HCT116 (cell line): ENCODE data around the gene CCDC70. TPM values are rescaled to one million over a fixed set of nuclear protein-coding genes. Genes with fewer than 3 reads are reported as not detected.

ENCODE experiments used
- ATAC-seq: fragments of 200-7000 bp; cut with Tn5 transposase; 2 replicates; pipeline ENCODE4 v1.9.1; 2020; ENCODE audit warnings: mild to moderate bottlenecking, moderate library complexity
- BruUV-seq: library from RNA; stranded (reverse); fragments of 400-500 nt; replicated peaks from 2 replicates; lab custom pipeline; 2021; lab: Mats Ljungman, UMichigan
- CTCF ChIA-PET: fragments of 300-600 bp; sonication (Branson Sonifier 250); formaldehyde crosslinking; loops from one replicate; lab custom pipeline; 2021; ENCODE audit warnings: antibody characterized with exemption; lab: Charles Lee
- POLR2A ChIA-PET: fragments of 300-600, 350-600 bp; sonication (Branson Sonifier 250); formaldehyde crosslinking; loops from one replicate; lab custom pipeline; 2021; ENCODE audit warnings: antibody characterized with exemption; lab: Charles Lee
- RAD21 ChIA-PET, 2 experiments: fragments of 300-600 bp; sonication (Branson Sonifier 250); formaldehyde crosslinking; loops; one replicate each; lab custom pipeline; 2023; ENCODE audit warnings: low total read pairs in 2 of 2; ENCODE audit not compliant: uncharacterized antibody in 2 of 2, unreplicated experiment in 2 of 2, low non-redundant PET in 1 of 2; lab: Charles Lee
- DNase-seq: peaks from one replicate; pipeline ENCODE4 v3.0.0-alpha.2; 2010; ENCODE audit warnings: low read depth, low spot score
- H2AFZ ChIP-seq: fragments of 200-600 bp; shearing (Covaris generic), sonication (generic); 2 replicates; pipeline ENCODE4 v1.6.1; 2017; ENCODE audit warnings: low read depth, mixed run types, mixed read lengths, antibody characterized with exemption, low read length; ENCODE audit not compliant: poor library complexity, severe bottlenecking
- H3K27ac ChIP-seq: 2 replicates; pipeline ENCODE4 v1.5.1; 2012; ENCODE audit warnings: low read depth, low read length
- H3K27me3 ChIP-seq: fragments of 200-600 bp; sonication (generic); 2 replicates; pipeline ENCODE4 v1.6.1; 2016; ENCODE audit warnings: mixed run types, low read length, mixed read lengths; ENCODE audit not compliant: insufficient read depth
- H3K36me3 ChIP-seq, 2 experiments: fragments of 200-500 bp in 1 of 2; fragments of 200-600 bp in 1 of 2; sonication (Bioruptor generic) in 1 of 2; sonication (generic) in 1 of 2; 2 replicates each; pipeline versions ENCODE4 v1.5.1 to v1.6.1; 2014 to 2016; ENCODE audit warnings: low read length in 2 of 2, inconsistent platforms in 1 of 2, mixed read lengths in 1 of 2, mixed run types in 1 of 2; ENCODE audit not compliant: insufficient read depth in 2 of 2, control insufficient read depth in 1 of 2
- H3K4me1 ChIP-seq, 2 experiments: fragments of 200-600 bp in 1 of 2; sonication (generic) in 1 of 2; 2 replicates each; pipeline versions ENCODE4 v1.5.1 to v1.6.1; 2012 to 2017; ENCODE audit warnings: low read length in 2 of 2, inconsistent platforms in 1 of 2, mild to moderate bottlenecking in 1 of 2, mixed read lengths in 1 of 2, mixed run types in 1 of 2, moderate library complexity in 1 of 2; ENCODE audit not compliant: insufficient read depth in 2 of 2, control insufficient read depth in 1 of 2
- H3K4me2 ChIP-seq: fragments of 200-600 bp; sonication (generic); 2 replicates; pipeline ENCODE4 v1.6.1; 2017; ENCODE audit warnings: mixed run types, low read length, mixed read lengths
- H3K4me3 ChIP-seq, 2 experiments: fragments of 200-600 bp in 1 of 2; sonication (generic) in 1 of 2; replicated peaks in 1 of 2; 2 replicates each; pipeline ENCODE4 v1.5.1; 2011 to 2016; ENCODE audit warnings: low read length in 2 of 2, control low read depth in 1 of 2, low read depth in 1 of 2, mild to moderate bottlenecking in 1 of 2, mixed read lengths in 1 of 2, mixed run types in 1 of 2
- H3K79me2 ChIP-seq: fragments of 200-600 bp; sonication (generic); 2 replicates; pipeline ENCODE4 v1.6.1; 2017; ENCODE audit warnings: mild to moderate bottlenecking, mixed run types, low read length, moderate library complexity, mixed read lengths; ENCODE audit not compliant: insufficient read depth
- H3K9ac ChIP-seq: fragments of 200-600 bp; sonication (generic); 2 replicates; pipeline ENCODE4 v1.6.1; 2016; ENCODE audit warnings: low read length, mixed read lengths
- H3K9me2 ChIP-seq: fragments of 200-600 bp; sonication (generic), shearing (Covaris generic); 2 replicates; pipeline ENCODE4 v1.6.1; 2017; ENCODE audit warnings: mixed run types, mild to moderate bottlenecking, moderate library complexity; ENCODE audit not compliant: insufficient read depth
- H3K9me3 ChIP-seq, 2 experiments: fragments of 200-500 bp in 1 of 2; fragments of 200-600 bp in 1 of 2; sonication (Bioruptor generic) in 1 of 2; sonication (generic) in 1 of 2; 2 replicates each; pipeline ENCODE4 v1.6.1; 2014 to 2017; ENCODE audit warnings: low read length in 2 of 2, mixed read lengths in 2 of 2, inconsistent platforms in 1 of 2, low read depth in 1 of 2, mild to moderate bottlenecking in 1 of 2, mixed run types in 1 of 2, moderate library complexity in 1 of 2; ENCODE audit not compliant: control insufficient read depth in 1 of 2, insufficient read depth in 1 of 2
- H4K20me1 ChIP-seq: fragments of 200-600 bp; sonication (generic), shearing (Covaris generic); 2 replicates; pipeline ENCODE4 v1.6.1; 2017; ENCODE audit warnings: mixed run types, mild to moderate bottlenecking, moderate library complexity; ENCODE audit not compliant: insufficient read depth
- EGR1 ChIP-seq: IDR thresholded peaks from 2 replicates; pipeline ENCODE4 v1.6.1; 2012; ENCODE audit warnings: low read depth
- EZH2 ChIP-seq: fragments of 200-600 bp; sonication (generic); IDR thresholded peaks from 2 replicates; pipeline ENCODE4 v1.6.1; 2017; ENCODE audit warnings: antibody characterized with exemption, mixed run types
- JUND ChIP-seq: IDR thresholded peaks from 2 replicates; pipeline ENCODE4 v1.6.1; 2012
- MAX ChIP-seq: IDR thresholded peaks from 2 replicates; pipeline ENCODE4 v1.6.1; 2012
- RAD21 ChIP-seq: IDR thresholded peaks from 2 replicates; pipeline ENCODE4 v1.6.1; 2012; ENCODE audit warnings: low read depth, mild to moderate bottlenecking
- SIN3A ChIP-seq: IDR thresholded peaks from 2 replicates; pipeline ENCODE4 v1.6.1; 2012; ENCODE audit warnings: low read depth
- YY1 ChIP-seq: IDR thresholded peaks from 2 replicates; pipeline ENCODE4 v1.6.1; 2011; ENCODE audit warnings: low read length, low read depth, moderate library complexity, mild to moderate bottlenecking; ENCODE audit not compliant: insufficient replicate concordance; ENCODE audit errors: extremely low read depth
- intact Hi-C: fragments of 100-400 bp; cut with micrococcal nuclease; formaldehyde crosslinking; loops from 2 replicates; pipeline ENCODE4 v1.10.0; 2022
- total RNA-seq: library from RNA; stranded (reverse); gene quantifications from one replicate; pipeline ENCODE4 v1.2.1, GENCODE V29; 2021; ENCODE audit not compliant: unreplicated experiment
- TF ChIP-seq, protein P1 (sequence below), 3 experiments: fragments of 200-600 bp in 1 of 3; sonication (generic) in 1 of 3; IDR thresholded peaks in 2 of 3; conservative IDR thresholded peaks in 1 of 3; 2 replicates each; pipeline ENCODE4 v1.5.1; 2012 to 2017; ENCODE audit warnings: low read depth in 2 of 3, low read length in 2 of 3, antibody characterized with exemption in 1 of 3, borderline replicate concordance in 1 of 3, control low read depth in 1 of 3, mild to moderate bottlenecking in 1 of 3, mixed read lengths in 1 of 3, mixed run types in 1 of 3, moderate library complexity in 1 of 3; ENCODE audit not compliant: insufficient read depth in 1 of 3

Gene CCDC70
- total RNA-seq, 1 experiment from 2014 or later: not detected

DNA sequence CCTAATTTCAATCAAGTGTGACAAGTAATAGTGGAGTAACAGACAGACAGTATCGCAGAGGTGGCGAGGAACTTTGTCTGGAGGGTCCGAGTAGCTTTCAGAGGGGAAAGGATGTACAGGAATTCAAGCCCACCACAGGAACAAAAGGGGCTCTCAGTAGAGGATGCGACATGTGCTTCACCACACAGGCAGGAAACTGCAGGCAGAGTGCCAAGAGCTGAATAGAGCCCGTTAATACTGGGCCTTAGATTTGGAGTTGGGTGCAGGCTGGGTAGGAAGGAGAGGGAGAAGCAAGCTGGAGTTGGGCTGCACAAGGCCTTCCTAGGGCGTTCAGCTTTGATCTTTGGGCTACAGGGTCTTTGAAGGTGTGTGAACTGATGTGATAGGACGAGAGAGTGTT lies 1.2 kb downstream of the CCDC70 start (continued):
- TF ChIP-seq, protein P1, sequence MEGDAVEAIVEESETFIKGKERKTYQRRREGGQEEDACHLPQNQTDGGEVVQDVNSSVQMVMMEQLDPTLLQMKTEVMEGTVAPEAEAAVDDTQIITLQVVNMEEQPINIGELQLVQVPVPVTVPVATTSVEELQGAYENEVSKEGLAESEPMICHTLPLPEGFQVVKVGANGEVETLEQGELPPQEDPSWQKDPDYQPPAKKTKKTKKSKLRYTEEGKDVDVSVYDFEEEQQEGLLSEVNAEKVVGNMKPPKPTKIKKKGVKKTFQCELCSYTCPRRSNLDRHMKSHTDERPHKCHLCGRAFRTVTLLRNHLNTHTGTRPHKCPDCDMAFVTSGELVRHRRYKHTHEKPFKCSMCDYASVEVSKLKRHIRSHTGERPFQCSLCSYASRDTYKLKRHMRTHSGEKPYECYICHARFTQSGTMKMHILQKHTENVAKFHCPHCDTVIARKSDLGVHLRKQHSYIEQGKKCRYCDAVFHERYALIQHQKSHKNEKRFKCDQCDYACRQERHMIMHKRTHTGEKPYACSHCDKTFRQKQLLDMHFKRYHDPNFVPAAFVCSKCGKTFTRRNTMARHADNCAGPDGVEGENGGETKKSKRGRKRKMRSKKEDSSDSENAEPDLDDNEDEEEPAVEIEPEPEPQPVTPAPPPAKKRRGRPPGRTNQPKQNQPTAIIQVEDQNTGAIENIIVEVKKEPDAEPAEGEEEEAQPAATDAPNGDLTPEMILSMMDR (IDR thresholded peaks at IDR 0.05 in 2 of 3, conservative IDR thresholded peaks at IDR 0.05 in 1 of 3; ENCODE audit: borderline replicate concordance in 1 of 3, insufficient read depth in 1 of 3, low read depth in 2 of 3, low read length in 2 of 3): no peak
- TF ChIP-seq SIN3A (no peak), EGR1 (no peak), JUND (no peak), YY1 (no peak), EZH2 (no peak)

GRCh38 chr13:51865838-51866237 lies 4.1 kb downstream of the CCDC70 start:
- ChIA-PET CTCF (no interaction called here), RAD21 (no interaction called here), POLR2A (no interaction called here)
- intact Hi-C loops: no loop called here
- no peaks in the 10 kb centered on the region for H3K79me2 ChIP-seq
- no peak overlapping the region for H3K4me2 ChIP-seq
- BruUV-seq: no TSS peak
- TF ChIP-seq, protein P1 (IDR thresholded peaks at IDR 0.05 in 2 of 3, conservative IDR thresholded peaks at IDR 0.05 in 1 of 3; ENCODE audit: borderline replicate concordance in 1 of 3, insufficient read depth in 1 of 3, low read depth in 2 of 3, low read length in 2 of 3): peak in 1 of 3 experiments; percentile 20; a peak in 1 of 6 replicates
- no peak for TF ChIP-seq MAX
- 0 out of 2 replicates have a peak, but pooled peaks have one; percentile 6 for TF ChIP-seq RAD21
- H3K4me1 ChIP-seq: peaks cover 0 to 7% of the 10 kb centered on the region in 2 experiments; a peak in 2 of 4 replicates
- no peaks in the 10 kb centered on the region for H4K20me1 ChIP-seq
- no peak overlapping the region for H3K27ac ChIP-seq
- H2AFZ ChIP-seq: no peak overlapping the region
- H3K9me3 ChIP-seq: no peaks in the 10 kb centered on the region
- peaks cover 3% of the 10 kb centered on the region; the same call in 1 of the 2 replicates for H3K27me3 ChIP-seq
- no peak overlapping the region for H3K4me3 ChIP-seq
- no peaks in the 10 kb centered on the region for H3K9me2 ChIP-seq
- ATAC-seq: no peak
- DNase-seq: no peak
- H3K36me3 ChIP-seq: no peaks in the 10 kb centered on the region
- H3K9ac ChIP-seq: no peak overlapping the region
